DND-41 (cell line): Measurements from ENCODE around the gene EPHB2.

ENCODE experiments used
- ATAC-seq: fragments of 200-7000 bp; cut with Tn5 transposase; 3 replicates; pipeline ENCODE4 v1.9.1; 2021; ENCODE audit warnings: low read depth; ENCODE audit not compliant: insufficient read depth
- DNase-seq: peaks from one replicate; pipeline ENCODE4 v3.0.0-alpha.2; 2020
- H2AFZ ChIP-seq: 2 replicates; pipeline ENCODE4 v1.6.0; 2012; ENCODE audit warnings: low read depth, low read length
- H3K27ac ChIP-seq: 2 replicates; pipeline ENCODE4 v1.5.1; 2012; ENCODE audit warnings: low read length, inconsistent platforms
- H3K27me3 ChIP-seq: fragments of 200-600 bp; sonication (generic); 2 replicates; pipeline ENCODE4 v1.6.0; 2012; ENCODE audit warnings: low read length, mild to moderate bottlenecking, inconsistent platforms; ENCODE audit not compliant: insufficient read depth, poor library complexity
- H3K36me3 ChIP-seq: 2 replicates; pipeline ENCODE4 v1.5.1; 2012; ENCODE audit warnings: low read length, inconsistent platforms; ENCODE audit not compliant: insufficient read depth
- H3K4me1 ChIP-seq: 2 replicates; pipeline ENCODE4 v1.5.1; 2012; ENCODE audit warnings: mild to moderate bottlenecking, low read length; ENCODE audit not compliant: insufficient read depth
- H3K4me2 ChIP-seq: 2 replicates; pipeline ENCODE4 v1.6.0; 2012; ENCODE audit warnings: mild to moderate bottlenecking, moderate library complexity, low read length, inconsistent platforms; ENCODE audit not compliant: insufficient read depth
- H3K4me3 ChIP-seq, 2 experiments: fragments of 200-600 bp in 1 of 2; shearing (Covaris generic) in 1 of 2; 2 replicates each; pipeline ENCODE4 v1.5.1; 2012 to 2016; ENCODE audit warnings: inconsistent platforms in 2 of 2, low read length in 2 of 2, mild to moderate bottlenecking in 2 of 2, low read depth in 1 of 2, moderate library complexity in 1 of 2
- H3K79me2 ChIP-seq: 2 replicates; pipeline ENCODE4 v1.6.0; 2012; ENCODE audit warnings: low read length, inconsistent platforms; ENCODE audit not compliant: insufficient read depth
- H3K9ac ChIP-seq: 2 replicates; pipeline ENCODE4 v1.6.0; 2012; ENCODE audit warnings: low read depth, mild to moderate bottlenecking, inconsistent platforms, low read length, moderate library complexity
- H3K9me3 ChIP-seq: 2 replicates; pipeline ENCODE4 v1.5.1; 2012; ENCODE audit warnings: low read length, moderate library complexity, mild to moderate bottlenecking, inconsistent platforms; ENCODE audit not compliant: insufficient read depth, severe bottlenecking
- H4K20me1 ChIP-seq: 2 replicates; pipeline ENCODE4 v1.6.0; 2012; ENCODE audit warnings: low read length; ENCODE audit not compliant: insufficient read depth
- CTCF ChIP-seq: IDR thresholded peaks from 2 replicates; pipeline ENCODE4 v1.5.1; 2012; ENCODE audit warnings: borderline replicate concordance, low read length, moderate library complexity, mild to moderate bottlenecking; ENCODE audit not compliant: poor library complexity, severe bottlenecking; ENCODE audit errors: extremely low read depth
- EZH2 ChIP-seq: IDR thresholded peaks from 3 replicates; pipeline ENCODE4 v1.6.1; 2012; ENCODE audit warnings: borderline replicate concordance, low read depth, mild to moderate bottlenecking, moderate library complexity, low read length, inconsistent platforms; ENCODE audit not compliant: severe bottlenecking

EPHB2 gene

GRCh38 chr1:22863766-22864165 lies 153.1 kb downstream of the EPHB2 start:
- ATAC-seq, result no peak
- H3K36me3 ChIP-seq, result no peaks in the 10 kb centered on the region
- no peak for DNase-seq
- no peak overlapping the region for H3K27ac ChIP-seq
- no peaks in the 10 kb centered on the region for H3K79me2 ChIP-seq
- H3K4me1 ChIP-seq, result no peaks in the 10 kb centered on the region
- no peaks in the 10 kb centered on the region for H3K9me3 ChIP-seq
- H3K4me3 ChIP-seq, result no peak overlapping the region
- peaks cover 5% of the 10 kb centered on the region for H3K27me3 ChIP-seq
- H4K20me1 ChIP-seq, result 0 out of 2 replicates have a peak, but pooled peaks cover 4% of the 10 kb centered on the region
- no peak overlapping the region for H2AFZ ChIP-seq
- no peak overlapping the region for H3K9ac ChIP-seq
- no peak overlapping the region for H3K4me2 ChIP-seq
- no peak for TF ChIP-seq CTCF

- H3K9ac ChIP-seq, result no peak overlapping the region
- H4K20me1 ChIP-seq, result 0 out of 2 replicates have a peak, but pooled peaks cover 4% of the 10 kb centered on the region
- H3K9me3 ChIP-seq, result no peaks in the 10 kb centered on the region
- H3K36me3 ChIP-seq, result no peaks in the 10 kb centered on the region
- H2AFZ ChIP-seq, result no peak overlapping the region
- DNase-seq, result no peak
- no peak overlapping the region for H3K4me3 ChIP-seq
- peaks cover 5% of the 10 kb centered on the region for H3K27me3 ChIP-seq
- TF ChIP-seq CTCF, result no peak
- no peak for TF ChIP-seq EZH2
- no peaks in the 10 kb centered on the region for H3K79me2 ChIP-seq
- H3K4me2 ChIP-seq, result no peak overlapping the region
- no peak for ATAC-seq
- no peak overlapping the region for H3K27ac ChIP-seq
- no peaks in the 10 kb centered on the region for H3K4me1 ChIP-seq
Measured at GRCh38 chr1:22864886-22865285, 154.2 kb downstream of the EPHB2 start.

- Histone ChIP-seq H3K9ac (no peak overlapping the region), H3K4me3 (no peak overlapping the region), H3K9me3 (no peaks in the 10 kb centered on the region), H3K79me2 (no peaks in the 10 kb centered on the region), H3K27me3 (peaks cover 5% of the 10 kb centered on the region), H2AFZ (no peak overlapping the region), H3K4me1 (no peaks in the 10 kb centered on the region), H4K20me1 (0 out of 2 replicates have a peak, but pooled peaks cover 4% of the 10 kb centered on the region), H3K4me2 (no peak overlapping the region), H3K36me3 (no peaks in the 10 kb centered on the region), H3K27ac (no peak overlapping the region)
- no peak for TF ChIP-seq EZH2
- TF ChIP-seq CTCF, result no peak
- ATAC-seq (no peak), DNase-seq (no peak)
Measured at GRCh38 chr1:22865736-22866135, 155.1 kb downstream of the EPHB2 start.

GRCh38 chr1:22866868-22867267 lies 156.2 kb downstream of the EPHB2 start:
- Histone ChIP-seq H3K27me3 (peaks cover 5% of the 10 kb centered on the region), H3K4me1 (no peaks in the 10 kb centered on the region), H3K79me2 (no peaks in the 10 kb centered on the region), H4K20me1 (0 out of 2 replicates have a peak, but pooled peaks cover 4% of the 10 kb centered on the region), H3K4me2 (no peak overlapping the region), H2AFZ (no peak overlapping the region), H3K4me3 (no peak overlapping the region), H3K9me3 (no peaks in the 10 kb centered on the region), H3K9ac (no peak overlapping the region), H3K27ac (no peak overlapping the region), H3K36me3 (no peaks in the 10 kb centered on the region)
- DNase-seq, result no peak
- ATAC-seq, result no peak
- TF ChIP-seq CTCF (no peak), EZH2 (no peak)
